Stimulated activated CD4-positive, alpha-beta T cell treated with anti-CD3 and anti-CD28 coated beads, Interleukin-1b, Interleukin-23, amount 100 ng/mL, for 1 hour (primary cell): Measurements from ENCODE around the gene HESX1.

ENCODE experiments used
- DNase-seq, 2 donors: peaks; one replicate each; pipeline ENCODE4 v3.0.0-alpha.2; 2020; ENCODE audit warnings: low read depth in 2 of 2

HESX1 gene

DNA sequence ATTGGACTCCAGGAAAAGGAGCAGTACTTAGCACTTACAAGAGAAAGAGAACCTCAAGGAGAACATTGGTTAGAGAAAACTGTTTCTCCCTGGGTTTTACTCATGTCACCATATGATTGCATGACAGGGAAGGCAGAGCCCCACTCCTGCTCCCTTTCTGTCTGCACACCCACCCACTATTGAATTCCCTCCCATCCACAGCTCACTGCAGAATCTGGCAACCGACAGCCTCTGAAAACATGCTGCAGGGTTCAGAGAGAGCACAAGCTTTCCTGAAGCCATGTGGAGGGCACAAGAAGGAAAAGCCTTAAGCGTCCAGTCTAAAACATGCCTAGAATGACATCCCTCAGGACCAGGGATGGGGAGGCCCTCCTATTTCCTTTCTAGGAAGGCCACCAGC, 31.6 kb downstream of the HESX1 start:
- DNase-seq: no peak

DNA sequence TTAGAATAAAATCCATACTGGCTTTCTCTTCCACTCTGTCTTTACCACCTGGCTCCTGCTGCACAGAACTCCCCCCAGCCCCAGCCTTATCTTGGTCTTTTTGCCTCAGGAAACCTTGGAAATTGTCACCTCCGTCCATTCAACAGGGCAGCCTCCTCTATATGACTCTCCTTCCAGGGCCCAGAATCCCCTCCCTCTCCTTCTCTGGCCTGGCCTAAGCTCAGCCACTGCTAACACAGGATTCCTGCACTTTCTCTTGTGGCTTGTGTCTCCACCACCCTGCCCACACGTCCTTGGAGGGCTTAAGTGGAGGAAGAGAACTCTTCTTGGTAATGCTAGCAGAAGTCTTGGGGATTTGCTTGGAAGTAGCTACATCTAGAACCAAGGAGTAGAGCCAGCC, 33.1 kb downstream of the HESX1 start:
- DNase-seq: no peak

DNA sequence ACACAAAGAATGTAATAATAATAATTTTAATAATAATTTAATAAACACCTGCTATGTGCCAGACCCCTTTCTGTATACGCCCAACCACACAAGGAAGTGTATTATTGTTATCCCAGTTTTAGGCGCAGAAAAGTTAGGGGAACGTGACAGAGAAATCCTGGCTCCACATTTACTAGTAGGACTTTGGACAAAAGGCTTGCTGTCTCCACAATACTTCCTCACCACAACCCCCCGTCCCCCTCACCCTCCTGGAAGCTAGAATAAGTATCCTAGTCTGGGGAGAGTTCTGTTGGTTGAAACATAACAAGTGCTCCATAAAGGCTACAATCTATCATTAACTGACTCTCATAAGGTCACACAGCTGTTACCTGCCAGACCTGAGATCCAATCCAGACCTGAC, 34.1 kb downstream of the HESX1 start:
- no peak for DNase-seq

- DNase-seq: no peak
Measured at GRCh38 chr3:57164657-57165573, 34.9 kb downstream of the HESX1 start, which contains the start of gene IL17RD. Gene IL17RD, minus strand, starts transcription at chr3:57165353. Its CDS starts 67 bp downstream, at chr3:57165286.

GRCh38 chr3:57164217-57164656, 35.5 kb downstream of the HESX1 start:
- no peak for DNase-seq

GRCh38 chr3:57163751-57164150, 36.0 kb downstream of the HESX1 start:
- DNase-seq: no peak

- no peak for DNase-seq
Measured at GRCh38 chr3:57161915-57162314, 37.9 kb downstream of the HESX1 start.

DNA sequence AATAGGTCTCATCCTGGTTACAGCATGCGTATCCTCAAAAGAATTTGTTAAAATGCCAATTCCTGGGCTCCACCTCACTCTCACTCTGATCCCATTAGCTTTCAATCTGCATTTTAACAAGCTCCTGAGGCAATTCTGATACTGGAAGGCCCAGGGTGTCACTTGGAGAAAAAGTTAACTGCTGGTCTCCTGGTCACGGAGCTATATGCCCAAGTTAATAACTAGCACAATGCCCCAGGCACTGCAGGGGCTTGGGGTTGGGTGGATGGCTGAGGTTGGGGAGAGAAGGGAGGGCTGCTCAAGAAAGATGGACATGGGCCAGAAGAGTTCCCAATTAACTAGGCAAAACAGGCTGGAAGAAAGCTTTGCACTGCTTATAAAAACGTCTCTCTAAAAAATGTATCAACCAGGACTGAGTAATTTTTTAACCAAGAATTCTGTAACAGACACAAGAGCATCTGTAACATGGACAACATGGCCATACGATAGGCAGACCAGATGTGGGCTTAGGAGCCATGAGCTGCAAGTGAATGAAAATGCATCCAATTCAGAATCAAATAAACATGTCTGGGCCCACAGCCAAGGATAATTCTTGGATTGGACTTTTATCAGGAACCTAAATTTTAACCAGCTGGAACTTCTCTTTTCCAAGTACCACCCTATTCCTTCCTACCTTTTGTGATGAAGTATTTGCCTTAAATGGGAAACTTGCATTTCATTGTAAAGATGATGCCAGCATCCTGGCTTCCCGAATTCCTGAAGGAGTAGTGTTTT, 38.8 kb downstream of the HESX1 start:
- DNase-seq: no peak

DNA sequence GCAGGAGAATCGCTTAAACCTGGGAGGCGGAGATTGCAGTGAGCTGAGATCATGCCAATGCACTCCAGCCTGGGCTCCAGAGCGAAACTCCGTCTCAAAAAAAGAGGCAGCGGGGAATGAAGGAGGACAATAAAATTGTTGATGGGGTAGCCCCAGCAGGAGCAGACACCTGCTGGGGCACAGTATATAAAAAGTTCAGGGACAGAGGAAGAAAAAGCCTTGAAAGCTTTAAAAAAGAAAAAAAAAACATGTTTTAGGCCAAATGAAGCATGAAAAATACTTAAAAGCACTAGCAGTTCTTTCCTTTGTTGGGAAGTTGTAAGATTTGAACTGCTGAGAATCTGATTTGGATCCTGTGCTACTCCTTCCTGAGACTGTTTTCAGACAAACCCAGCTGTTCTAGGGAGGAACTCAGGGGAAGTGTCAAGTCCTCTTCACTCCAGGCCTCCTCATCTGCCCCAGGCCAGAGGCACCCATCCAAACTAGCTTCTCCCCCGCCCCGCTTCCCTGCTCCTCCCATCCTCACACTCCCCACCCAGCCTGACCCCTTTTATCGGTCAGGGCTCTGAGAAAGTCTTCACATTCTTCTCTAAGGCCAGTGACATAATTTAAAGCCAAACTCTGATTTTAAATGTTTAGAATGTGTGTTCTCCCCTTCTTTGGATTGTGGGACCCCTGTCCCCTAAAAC, 39.6 kb downstream of the HESX1 start:
- DNase-seq: no peak

DNA sequence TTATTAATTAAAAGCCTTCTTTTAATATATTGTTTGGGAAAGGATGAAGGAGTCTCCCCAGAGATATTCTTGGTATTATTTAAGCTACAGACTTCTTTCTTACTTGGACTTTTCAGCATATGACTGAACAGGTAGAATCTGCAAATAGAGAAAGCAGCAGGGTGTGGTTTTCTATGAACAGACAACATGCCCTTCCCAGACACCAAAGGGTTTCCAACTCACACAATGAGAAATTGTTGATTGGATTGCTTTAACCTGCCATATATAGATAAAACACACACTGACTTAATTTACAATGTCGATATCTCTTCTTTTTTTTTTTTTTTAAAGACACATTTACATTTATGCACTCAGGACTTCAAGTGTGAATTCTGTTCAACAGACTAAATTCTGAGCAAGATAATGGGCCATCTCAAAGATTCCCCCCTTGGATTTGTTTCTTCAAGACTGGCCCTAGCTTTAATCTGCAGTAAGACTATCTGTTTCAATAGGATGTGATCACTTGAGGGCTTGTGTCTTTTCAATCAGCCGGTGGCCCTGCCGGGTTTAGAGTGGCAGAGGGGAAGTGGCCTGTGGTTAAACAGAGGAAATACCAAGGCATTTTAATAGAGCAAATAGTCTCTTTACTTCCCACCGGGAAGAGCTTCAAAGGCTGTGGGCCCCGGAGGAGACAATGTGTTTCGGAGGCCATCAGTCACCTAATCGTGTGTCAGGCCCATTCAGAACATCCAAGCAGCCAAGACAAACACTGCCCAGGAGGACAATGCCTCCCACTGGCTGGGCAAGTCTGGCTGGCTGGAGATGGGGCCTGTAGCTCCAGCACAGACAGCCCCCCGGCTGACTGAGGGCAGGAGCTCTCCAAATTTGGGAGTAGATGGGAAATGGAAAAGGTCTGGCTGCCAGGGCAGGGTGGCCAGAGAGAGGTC, 40.7 kb downstream of the HESX1 start:
- DNase-seq: no peak

GRCh38 chr3:57158325-57158724, 41.5 kb downstream of the HESX1 start:
- DNase-seq: no peak

DNA sequence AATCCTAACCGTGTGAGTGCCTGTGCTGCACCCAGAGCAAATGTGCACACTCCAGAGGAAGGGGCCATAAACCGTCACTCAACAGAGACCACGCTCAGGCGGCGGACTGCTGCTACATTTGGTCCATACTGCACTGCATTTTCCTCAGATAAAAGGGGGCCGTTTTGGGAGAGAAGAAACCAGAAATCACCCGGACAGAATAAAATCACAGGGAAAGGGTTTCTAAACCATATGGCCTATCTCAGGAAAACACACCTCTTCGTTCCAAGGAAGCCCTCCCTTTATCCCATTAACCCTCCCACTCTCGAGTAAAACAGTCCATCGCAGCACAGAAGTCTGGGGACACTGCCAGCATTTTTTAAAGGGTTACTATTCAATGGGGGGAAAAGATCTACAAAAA, 42.2 kb downstream of the HESX1 start:
- no peak for DNase-seq

DNA sequence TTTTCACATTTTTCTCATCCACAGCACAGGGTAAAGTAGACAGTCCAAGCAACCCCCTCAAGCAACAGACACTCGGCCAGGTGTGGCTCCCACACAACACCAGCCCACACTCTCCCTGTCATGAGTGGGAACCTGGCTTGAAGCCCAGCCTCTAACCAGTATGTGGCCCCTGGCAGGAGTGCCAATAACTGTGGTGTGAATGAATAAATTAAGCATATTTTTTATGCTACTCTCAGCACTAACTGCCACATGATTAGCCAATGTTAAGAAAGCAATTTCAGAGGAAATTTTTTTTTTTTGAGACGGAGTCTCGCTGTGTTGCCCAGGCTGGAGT, 44.5 kb downstream of the HESX1 start:
- DNase-seq: no peak

- DNase-seq: no peak
Measured at GRCh38 chr3:57154470-57155309, 45.1 kb downstream of the HESX1 start.

GRCh38 chr3:57152151-57153143, 47.3 kb downstream of the HESX1 start:
- no peak for DNase-seq

DNA sequence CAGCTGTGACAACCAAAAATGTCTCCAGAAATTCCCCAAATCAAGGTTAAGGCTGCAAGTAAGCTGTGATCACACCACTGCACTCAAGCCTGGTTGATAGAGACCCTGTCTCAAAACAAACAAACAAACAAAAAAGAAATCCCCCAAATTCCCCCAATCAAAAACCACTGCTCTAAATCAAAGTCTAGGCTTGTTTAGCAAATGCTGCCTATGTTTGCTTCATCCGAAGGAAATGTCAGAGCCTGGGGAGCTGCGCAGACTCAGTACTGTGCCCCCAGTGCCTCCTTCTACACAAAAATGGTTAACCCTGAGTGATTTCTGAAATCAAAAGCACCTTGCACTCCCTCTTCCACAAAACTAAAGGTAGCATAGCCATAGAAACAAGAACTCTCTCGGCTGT, 48.0 kb downstream of the HESX1 start:
- no peak for DNase-seq

GRCh38 chr3:57151021-57151449, 48.7 kb downstream of the HESX1 start:
- no peak for DNase-seq

DNA sequence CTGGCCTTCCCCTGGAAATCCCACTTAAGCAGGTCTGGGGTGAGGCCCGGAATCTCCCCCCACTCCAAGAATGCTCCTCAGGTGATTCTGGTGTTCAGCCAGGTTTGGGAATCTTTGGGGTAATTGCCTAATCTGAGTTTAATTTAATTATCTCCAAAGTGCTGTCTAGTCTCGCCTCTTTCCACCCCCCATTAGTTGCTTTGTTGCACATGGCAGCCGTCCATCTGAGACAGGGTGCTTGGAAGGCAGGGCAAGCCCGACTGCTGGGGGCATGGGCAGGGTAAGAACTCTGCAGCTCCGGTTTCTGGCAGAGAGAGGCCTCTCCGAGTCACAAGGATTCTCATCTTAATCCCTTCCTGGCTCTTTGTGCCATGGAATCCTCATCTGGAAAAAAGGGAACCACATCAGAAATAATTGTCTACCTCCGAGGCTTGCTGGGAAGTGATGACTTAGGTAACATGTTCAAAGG, 49.6 kb downstream of the HESX1 start:
- no peak for DNase-seq
